Measurements from ENCODE around the gene TMC4. TPM values are rescaled to one million over a fixed set of nuclear protein-coding genes. Genes with fewer than 3 reads are reported as not detected.

Gene TMC4
- total RNA-seq, 4 donors from 2014 or later = 0.87 to 1.6 TPM; not detected in 2

DNA sequence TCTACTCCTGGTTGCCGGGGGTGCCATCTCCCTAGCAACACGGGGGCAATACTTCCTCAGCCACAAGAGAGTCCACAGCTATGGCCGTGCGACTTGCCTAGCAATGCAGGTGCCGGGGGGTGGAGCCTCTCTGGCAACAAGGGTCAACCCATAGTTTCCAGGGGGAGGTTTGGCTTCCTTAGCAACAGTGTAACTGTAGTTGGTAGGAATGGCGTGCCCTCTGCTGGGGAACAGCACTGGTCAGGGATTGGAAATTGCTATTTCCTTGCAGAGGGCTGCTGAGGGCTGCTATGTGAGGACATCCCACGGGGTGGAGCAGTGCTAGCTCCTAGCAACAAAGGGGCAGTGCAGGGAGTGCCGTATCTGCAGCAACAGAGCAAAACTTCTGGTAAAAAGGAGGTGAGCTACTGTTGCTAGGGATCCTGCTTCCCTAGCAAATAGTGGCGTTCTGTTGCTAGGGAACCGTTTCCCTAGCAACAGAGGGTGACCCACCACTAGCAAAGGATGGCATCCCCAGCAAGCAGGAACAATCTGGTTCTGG lies 7.0 kb upstream of the TMC4 start:
- H3K4me1 ChIP-seq = no peaks in the 10 kb centered on the region
- ATAC-seq (no peak), DNase-seq (no peak)
- no peaks in the 10 kb centered on the region for H3K27me3 ChIP-seq
- H3K36me3 ChIP-seq = no peaks in the 10 kb centered on the region
- no peak overlapping the region for H3K4me3 ChIP-seq
- intact Hi-C loops (cut with DNase I; ENCODE audit: low total_unique reads) = no loop called here
- in situ Hi-C loops (cut with MboI; ENCODE audit: low sequenced_read_pairs in 4 of 4) = no loop called here
- TF ChIP-seq, protein P1, sequence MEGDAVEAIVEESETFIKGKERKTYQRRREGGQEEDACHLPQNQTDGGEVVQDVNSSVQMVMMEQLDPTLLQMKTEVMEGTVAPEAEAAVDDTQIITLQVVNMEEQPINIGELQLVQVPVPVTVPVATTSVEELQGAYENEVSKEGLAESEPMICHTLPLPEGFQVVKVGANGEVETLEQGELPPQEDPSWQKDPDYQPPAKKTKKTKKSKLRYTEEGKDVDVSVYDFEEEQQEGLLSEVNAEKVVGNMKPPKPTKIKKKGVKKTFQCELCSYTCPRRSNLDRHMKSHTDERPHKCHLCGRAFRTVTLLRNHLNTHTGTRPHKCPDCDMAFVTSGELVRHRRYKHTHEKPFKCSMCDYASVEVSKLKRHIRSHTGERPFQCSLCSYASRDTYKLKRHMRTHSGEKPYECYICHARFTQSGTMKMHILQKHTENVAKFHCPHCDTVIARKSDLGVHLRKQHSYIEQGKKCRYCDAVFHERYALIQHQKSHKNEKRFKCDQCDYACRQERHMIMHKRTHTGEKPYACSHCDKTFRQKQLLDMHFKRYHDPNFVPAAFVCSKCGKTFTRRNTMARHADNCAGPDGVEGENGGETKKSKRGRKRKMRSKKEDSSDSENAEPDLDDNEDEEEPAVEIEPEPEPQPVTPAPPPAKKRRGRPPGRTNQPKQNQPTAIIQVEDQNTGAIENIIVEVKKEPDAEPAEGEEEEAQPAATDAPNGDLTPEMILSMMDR (IDR thresholded peaks at IDR 0.05 in 4 of 5, conservative IDR thresholded peaks at IDR 0.05 in 1 of 5) = no peak
- TF ChIP-seq POLR2A (IDR thresholded peaks at IDR 0.05) = no peak
- no peak overlapping the region for H3K27ac ChIP-seq
- no peaks in the 10 kb centered on the region for H3K9me3 ChIP-seq

DNA sequence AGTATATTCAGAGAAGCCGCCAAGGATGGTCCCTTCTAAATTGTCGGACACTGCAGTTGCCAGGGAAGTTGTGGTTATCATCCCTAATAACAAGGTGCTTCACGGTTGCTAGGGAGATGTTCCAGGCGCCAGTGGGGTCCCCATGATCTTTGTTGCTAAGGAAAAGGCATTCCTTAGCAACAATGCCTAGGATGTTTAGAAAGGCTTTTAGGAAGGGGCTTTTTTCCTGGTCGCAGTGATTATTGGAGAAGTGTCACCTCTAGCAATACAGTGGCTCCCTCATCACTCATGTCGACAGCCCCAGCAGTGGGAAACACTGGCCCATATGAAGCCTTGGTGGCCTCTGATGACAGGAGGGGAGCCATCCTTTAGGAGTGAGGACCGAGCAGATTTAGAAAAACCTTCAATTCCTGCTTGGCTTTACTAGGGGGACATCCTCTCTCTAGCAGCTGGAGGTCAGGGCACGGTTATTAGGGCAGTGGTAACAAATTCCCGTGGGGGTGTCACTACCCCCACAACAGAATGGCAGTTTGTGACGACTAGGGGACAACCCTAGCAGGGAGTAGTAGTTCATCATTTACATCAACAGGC lies 6.4 kb upstream of the TMC4 start:
- H3K27me3 ChIP-seq = no peaks in the 10 kb centered on the region
- TF ChIP-seq, protein P1 (IDR thresholded peaks at IDR 0.05 in 4 of 5, conservative IDR thresholded peaks at IDR 0.05 in 1 of 5) = no peak
- no peak for TF ChIP-seq POLR2A (IDR thresholded peaks at IDR 0.05)
- H3K4me3 ChIP-seq = no peak overlapping the region
- no peak for ATAC-seq
- no peak for DNase-seq
- in situ Hi-C loops (cut with MboI; ENCODE audit: low sequenced_read_pairs in 4 of 4) (no loop called here), intact Hi-C loops (cut with DNase I; ENCODE audit: low total_unique reads) (no loop called here)
- no peaks in the 10 kb centered on the region for H3K9me3 ChIP-seq
- no peaks in the 10 kb centered on the region for H3K36me3 ChIP-seq
- H3K4me1 ChIP-seq = no peaks in the 10 kb centered on the region
- no peak overlapping the region for H3K27ac ChIP-seq

DNA sequence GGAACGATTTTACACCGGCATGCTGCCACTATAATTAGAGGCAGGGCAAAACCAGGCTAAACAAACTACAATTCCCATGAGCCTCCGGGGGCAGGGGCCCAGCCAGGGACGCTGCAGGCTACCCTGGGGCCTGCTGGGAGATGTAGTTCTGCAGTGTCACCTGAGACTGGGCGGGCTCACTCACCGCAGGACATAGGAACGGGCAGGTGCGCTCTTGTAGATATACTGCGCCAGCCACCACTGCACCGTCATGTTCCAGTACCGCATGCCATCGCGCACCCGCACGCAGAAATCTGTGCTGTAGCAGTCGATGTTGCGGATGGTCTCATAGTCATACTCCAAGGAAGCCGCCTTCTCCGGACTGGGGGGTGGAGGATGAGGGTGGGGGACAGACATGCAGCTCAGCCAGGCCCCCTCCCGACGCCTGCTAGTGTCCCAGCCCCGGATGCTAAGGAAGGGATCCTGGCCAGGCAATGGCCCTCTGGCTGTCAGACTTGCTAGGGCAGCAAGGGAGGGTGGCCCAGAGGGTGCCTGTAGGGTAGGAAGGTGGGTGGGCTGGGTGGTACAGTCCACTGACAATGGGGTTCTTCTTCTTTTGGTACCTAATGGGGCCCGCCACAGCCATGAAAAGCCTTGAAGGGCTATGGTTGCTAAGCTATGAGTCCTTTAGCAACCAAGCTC lies 5.8 kb upstream of the TMC4 start:
- Histone ChIP-seq H3K4me1 (no peaks in the 10 kb centered on the region), H3K36me3 (no peaks in the 10 kb centered on the region), H3K9me3 (no peaks in the 10 kb centered on the region), H3K27me3 (peaks cover 0 to 4% (median 1%) of the 10 kb centered on the region in 3 donors), H3K27ac (no peak overlapping the region), H3K4me3 (no peak overlapping the region)
- TF ChIP-seq, protein P1 (IDR thresholded peaks at IDR 0.05 in 4 of 5, conservative IDR thresholded peaks at IDR 0.05 in 1 of 5) = no peak
- TF ChIP-seq POLR2A (IDR thresholded peaks at IDR 0.05) = no peak
- no peak for DNase-seq
- ATAC-seq = peak in 1 of 2 donors; percentile 81
- in situ Hi-C loops (cut with MboI; ENCODE audit: low sequenced_read_pairs in 4 of 4) = no loop called here
- intact Hi-C loops (cut with DNase I; ENCODE audit: low total_unique reads) = no loop called here

DNA sequence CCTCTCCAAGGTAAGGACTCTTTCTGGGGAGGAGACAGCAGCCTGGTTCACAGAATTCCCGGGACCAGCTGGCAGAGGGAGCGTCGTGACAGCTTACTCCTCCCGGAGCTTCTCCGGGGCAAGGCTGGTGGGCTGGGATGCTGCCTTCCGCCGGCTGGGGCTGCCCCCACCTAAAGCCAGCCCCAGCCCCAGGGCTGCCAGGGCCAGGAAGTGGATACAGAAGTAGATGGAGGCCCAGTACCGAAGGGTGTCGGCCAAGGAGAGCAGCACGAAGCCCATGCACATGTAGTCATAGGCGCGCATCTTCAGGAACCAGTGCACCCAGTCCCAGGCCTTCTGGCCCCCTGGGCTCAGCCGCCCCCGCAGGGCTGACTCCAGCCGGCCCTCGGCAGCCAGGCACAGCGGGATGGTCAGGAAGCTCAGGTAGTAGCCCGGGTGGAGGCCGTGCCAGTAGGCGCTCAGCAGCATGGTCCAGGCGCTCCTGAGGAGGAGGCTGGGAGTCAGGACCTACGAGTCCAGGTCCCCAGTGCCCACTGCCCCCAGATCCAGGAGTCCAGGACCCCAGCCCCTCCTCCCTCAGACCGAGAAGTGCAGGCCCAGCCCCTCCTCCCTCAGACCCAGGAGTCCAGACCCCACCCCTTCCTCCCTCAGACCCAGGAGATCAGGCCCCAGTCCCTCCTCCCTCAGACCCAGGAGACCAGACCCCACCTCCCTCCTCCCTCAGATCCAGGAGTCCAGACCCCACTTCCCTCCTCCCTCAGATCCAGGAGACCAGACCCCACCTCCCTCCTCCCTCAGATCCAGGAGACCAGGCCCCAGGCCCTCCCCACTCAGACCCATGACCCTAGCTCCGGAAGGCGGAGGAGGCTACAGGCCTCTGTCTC lies 1.2 kb upstream of the TMC4 start:
- H3K9me3 ChIP-seq = no peaks in the 10 kb centered on the region
- no peaks in the 10 kb centered on the region for H3K36me3 ChIP-seq
- H3K27me3 ChIP-seq = peaks cover 4 to 18% (median 11%) of the 10 kb centered on the region in 3 donors
- no peaks in the 10 kb centered on the region for H3K4me1 ChIP-seq
- intact Hi-C loops (cut with DNase I; ENCODE audit: low total_unique reads) = no loop called here
- in situ Hi-C loops (cut with MboI; ENCODE audit: low sequenced_read_pairs in 4 of 4) = no loop called here
- DNase-seq (no peak), ATAC-seq (no peak)
- TF ChIP-seq, protein P1 (IDR thresholded peaks at IDR 0.05 in 4 of 5, conservative IDR thresholded peaks at IDR 0.05 in 1 of 5) = no peak
- no peak for TF ChIP-seq POLR2A (IDR thresholded peaks at IDR 0.05)
- no peak overlapping the region for H3K27ac ChIP-seq
- no peak overlapping the region for H3K4me3 ChIP-seq

Measured in gastrocnemius medialis (tissue), 4 donors.